HepG2 (cell line): Measurements from ENCODE around the gene EPN2. TPM values are rescaled to one million over a fixed set of nuclear protein-coding genes. Genes with fewer than 3 reads are reported as not detected.

Experiments used
- AGO1 ChIP-seq: fragments of 200-400 bp; formaldehyde crosslinking; IDR thresholded peaks from 2 replicates; pipeline ENCODE4 v1.6.1; 2017; ENCODE audit warnings: mild to moderate bottlenecking, low read depth, low read length, moderate library complexity; ENCODE audit not compliant: poor library complexity, severe bottlenecking
- ATF1 ChIP-seq: IDR thresholded peaks from 2 replicates; pipeline ENCODE4 v1.6.1; 2016; ENCODE audit warnings: mild to moderate bottlenecking, control low read depth
- BHLHE40 ChIP-seq: IDR thresholded peaks from 2 replicates; pipeline ENCODE4 v1.6.1; 2011; ENCODE audit warnings: low read length, improper control_type of control experiment
- FOXJ3 ChIP-seq: sonication (generic); formaldehyde crosslinking; IDR thresholded peaks from 2 replicates; pipeline ENCODE4 v1.4.0; 2020; ENCODE audit warnings: missing genetic modification reagents, mild to moderate bottlenecking, borderline replicate concordance
- FOXM1 ChIP-seq: sonication (generic); formaldehyde crosslinking; IDR thresholded peaks from 2 replicates; pipeline ENCODE4 v1.5.0; 2020; ENCODE audit warnings: missing genetic modification reagents
- GATAD1 ChIP-seq: IDR thresholded peaks from 2 replicates; pipeline ENCODE4 v1.6.1; 2016; ENCODE audit warnings: missing genetic modification reagents, missing compliant biosample characterization
- HES4 ChIP-seq: sonication (generic); formaldehyde crosslinking; IDR thresholded peaks from 2 replicates; pipeline ENCODE4 v1.9.0; 2021; ENCODE audit warnings: mild to moderate bottlenecking, missing genetic modification reagents, borderline replicate concordance
- KLF15 ChIP-seq: sonication (generic); formaldehyde crosslinking; IDR thresholded peaks from 2 replicates; pipeline ENCODE4 v1.8.1; 2023; ENCODE audit warnings: borderline replicate concordance, mild to moderate bottlenecking, inconsistent platforms, missing genetic modification reagents, mixed read lengths
- NR1H2 ChIP-seq: sonication (generic); formaldehyde crosslinking; IDR thresholded peaks from 2 replicates; pipeline ENCODE4 v1.8.1; 2022; ENCODE audit warnings: low read depth, missing genetic modification reagents, borderline replicate concordance
- TFDP1 ChIP-seq: IDR thresholded peaks from 2 replicates; pipeline ENCODE4 v1.6.1; 2016; ENCODE audit warnings: missing compliant biosample characterization, missing genetic modification reagents, borderline replicate concordance
- ZBTB39 ChIP-seq: sonication (generic); formaldehyde crosslinking; IDR thresholded peaks from 2 replicates; pipeline ENCODE4 v1.5.0; 2020; ENCODE audit warnings: missing genetic modification reagents
- ZBTB46 ChIP-seq: sonication (generic); formaldehyde crosslinking; IDR thresholded peaks from 2 replicates; pipeline ENCODE4 v1.4.0; 2020; ENCODE audit warnings: mild to moderate bottlenecking, missing genetic modification reagents, borderline replicate concordance
- ZFP82 ChIP-seq: sonication (generic); formaldehyde crosslinking; IDR thresholded peaks from 2 replicates; pipeline ENCODE4 v1.5.1; 2020; ENCODE audit warnings: mild to moderate bottlenecking, missing genetic modification reagents, borderline replicate concordance
- ZNF235 ChIP-seq: sonication (generic); formaldehyde crosslinking; IDR thresholded peaks from 2 replicates; pipeline ENCODE4 v1.8.1; 2023; ENCODE audit warnings: mild to moderate bottlenecking, missing genetic modification reagents, borderline replicate concordance
- ZNF256 ChIP-seq: sonication (generic); formaldehyde crosslinking; conservative IDR thresholded peaks from 2 replicates; pipeline ENCODE4 v1.4.0; 2020; ENCODE audit warnings: missing genetic modification reagents
- ZNF75D ChIP-seq: sonication (generic); formaldehyde crosslinking; IDR thresholded peaks from 2 replicates; pipeline ENCODE4 v1.8.1; 2023; ENCODE audit warnings: missing genetic modification reagents, mild to moderate bottlenecking, borderline replicate concordance
- polyA plus RNA-seq, 8 experiments: library from polyadenylated mRNA; depleted of rRNA in 3 of 8; stranded (reverse) in 7 of 8; unstranded in 1 of 8; fragments of >200 nt; fragmentation: Illumina TruSeq in 4 of 8; extraction: Trizol in 4 of 8; gene quantifications; 2 replicates each; pipeline versions ENCODE4 v1.2.1 to v1.2.3, GENCODE V29; 2011 to 2016; ENCODE audit warnings: low read depth in 4 of 8, missing spikeins in 1 of 8, mixed read lengths in 1 of 8; ENCODE audit not compliant: insufficient read depth in 1 of 8
- total RNA-seq, 5 experiments: library from RNA; depleted of rRNA; stranded (reverse); fragments of >200 nt; fragmentation: Illumina TruSeq; extraction: Trizol; gene quantifications; 2 replicates each; pipeline ENCODE4 v1.2.3, GENCODE V29; 2016; ENCODE audit warnings: low read depth in 1 of 5
- TF ChIP-seq, protein P1 (sequence below): sonication (generic); formaldehyde crosslinking; IDR thresholded peaks from 2 replicates; pipeline ENCODE4 v1.5.0; 2020; ENCODE audit warnings: missing genetic modification reagents, mild to moderate bottlenecking, borderline replicate concordance
- TF ChIP-seq, protein P2 (sequence below): sonication (generic); formaldehyde crosslinking; IDR thresholded peaks from 2 replicates; pipeline ENCODE4 v1.8.1; 2023; ENCODE audit warnings: mild to moderate bottlenecking, moderate library complexity, missing genetic modification reagents

Gene EPN2
- total and polyA plus RNA-seq, 2 of the 13 experiments (the other 11 are each of a cell fraction or from before 2014, with no cell fraction given), result 7.8 to 19.2 TPM

GRCh38 chr17:19338031-19338990 is 101.1 kb downstream of the EPN2 start (continued):
- TF ChIP-seq HES4 (CRISPR knock-in tag) (no peak; the same call in 1 of the 2 replicates), KLF15 (CRISPR knock-in tag) (no peak), ZNF235 (no peak), NR1H2 (0 out of 2 replicates have a peak, but pooled peaks have one; percentile 36), ZNF75D (CRISPR knock-in tag) (no peak), FOXM1 (no peak), FOXJ3 (CRISPR knock-in tag) (peak; percentile 70; the same call in 1 of the 2 replicates), ZBTB46 (no peak), ZNF256 (CRISPR knock-in tag) (no peak), ZBTB39 (CRISPR knock-in tag) (no peak), ZFP82 (CRISPR knock-in tag) (no peak), TFDP1 (CRISPR knock-in tag) (peak; percentile 40; the same call in 1 of the 2 replicates), BHLHE40 (peak; percentile 63; the same call in 1 of the 2 replicates), AGO1 (no peak), GATAD1 (peak; percentile 56), ATF1 (CRISPR knock-in tag) (0 out of 2 replicates have a peak, but pooled peaks have one; percentile 42)
- TF ChIP-seq, protein P1, sequence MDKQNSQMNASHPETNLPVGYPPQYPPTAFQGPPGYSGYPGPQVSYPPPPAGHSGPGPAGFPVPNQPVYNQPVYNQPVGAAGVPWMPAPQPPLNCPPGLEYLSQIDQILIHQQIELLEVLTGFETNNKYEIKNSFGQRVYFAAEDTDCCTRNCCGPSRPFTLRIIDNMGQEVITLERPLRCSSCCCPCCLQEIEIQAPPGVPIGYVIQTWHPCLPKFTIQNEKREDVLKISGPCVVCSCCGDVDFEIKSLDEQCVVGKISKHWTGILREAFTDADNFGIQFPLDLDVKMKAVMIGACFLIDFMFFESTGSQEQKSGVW (CRISPR knock-in tag), result no peak
- TF ChIP-seq, protein P2, sequence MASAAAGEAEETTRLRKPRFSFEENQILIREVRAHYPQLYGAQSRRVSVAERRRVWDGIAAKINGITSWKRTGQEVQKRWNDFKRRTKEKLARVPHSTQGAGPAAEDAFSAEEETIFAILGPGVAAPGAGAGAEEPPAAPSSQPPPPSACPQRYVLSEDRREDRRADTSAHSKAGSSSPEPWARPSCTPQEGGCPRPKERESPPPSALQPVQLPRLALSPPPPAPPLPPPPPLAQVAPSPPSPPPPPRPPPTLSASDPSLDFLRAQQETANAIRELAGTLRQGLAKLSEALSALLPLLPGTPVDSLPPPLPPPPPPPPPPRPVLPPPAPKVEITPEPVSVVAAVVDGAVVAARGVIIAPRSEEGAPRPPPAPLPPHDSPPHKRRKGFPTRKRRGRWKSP (CRISPR knock-in tag), result peak; percentile 77; the same call in 1 of the 2 replicates
